Measurements from ENCODE around the gene EEA1.

EEA1 gene

GRCh38 chr12:92938018-92938417 lies 8.9 kb upstream of the EEA1 start:
- no peak for DNase-seq

- DNase-seq: no peak
These were observed 4.5 kb upstream of the EEA1 start for GRCh38 chr12:92933606-92934005.

GRCh38 chr12:92930421-92930820 lies 1.3 kb upstream of the EEA1 start:
- no peak for DNase-seq

GRCh38 chr12:92929983-92930382 lies 888 bp upstream of the EEA1 start:
- DNase-seq: no peak

GRCh38 chr12:92928421-92928961 lies 604 bp downstream of the EEA1 start:
- DNase-seq: no peak

- DNase-seq: peak; percentile 69
These were observed 1.4 kb downstream of the EEA1 start for GRCh38 chr12:92927436-92928281.

GRCh38 chr12:92927055-92927435 lies 2.0 kb downstream of the EEA1 start:
- peak; percentile 57 for DNase-seq

- DNase-seq: no peak
These were observed 2.5 kb downstream of the EEA1 start for GRCh38 chr12:92926549-92926948.

- no peak for DNase-seq
These were observed 7.2 kb downstream of the EEA1 start for GRCh38 chr12:92921877-92922276.

GRCh38 chr12:92915365-92915764 lies 13.7 kb downstream of the EEA1 start:
- no peak for DNase-seq

GRCh38 chr12:92914170-92914569 lies 14.9 kb downstream of the EEA1 start:
- DNase-seq: no peak

GRCh38 chr12:92912672-92913071 lies 16.4 kb downstream of the EEA1 start:
- no peak for DNase-seq

GRCh38 chr12:92912052-92912451 lies 17.0 kb downstream of the EEA1 start:
- DNase-seq: no peak

- no peak for DNase-seq
These were observed 17.8 kb downstream of the EEA1 start for GRCh38 chr12:92911339-92911738.

GRCh38 chr12:92908108-92908507 lies 21.0 kb downstream of the EEA1 start:
- no peak for DNase-seq

GRCh38 chr12:92905811-92906554 lies 23.1 kb downstream of the EEA1 start:
- no peak for DNase-seq

- no peak for DNase-seq
These were observed 23.8 kb downstream of the EEA1 start for GRCh38 chr12:92905258-92905810.

- no peak for DNase-seq
These were observed 28.2 kb downstream of the EEA1 start for GRCh38 chr12:92900941-92901340.

- DNase-seq: peak; percentile 42
These were observed 29.6 kb downstream of the EEA1 start for GRCh38 chr12:92899386-92900001.

GRCh38 chr12:92898755-92899154 lies 30.3 kb downstream of the EEA1 start:
- DNase-seq: no peak

- no peak for DNase-seq
These were observed 31.3 kb downstream of the EEA1 start for GRCh38 chr12:92897844-92898243.

- DNase-seq: no peak
These were observed 38.4 kb downstream of the EEA1 start for GRCh38 chr12:92890601-92891106.

- no peak for DNase-seq
These were observed 43.0 kb downstream of the EEA1 start for GRCh38 chr12:92886131-92886530.

Data from eye (tissue), 1 donor.